Measurements from ENCODE around the gene ARFGEF3. TPM values are rescaled to one million over a fixed set of nuclear protein-coding genes. Genes with fewer than 3 reads are reported as not detected.

Gene ARFGEF3
- total and polyA plus RNA-seq, 4 donors = 0.06 to 0.33 (median 0.16) TPM

DNA sequence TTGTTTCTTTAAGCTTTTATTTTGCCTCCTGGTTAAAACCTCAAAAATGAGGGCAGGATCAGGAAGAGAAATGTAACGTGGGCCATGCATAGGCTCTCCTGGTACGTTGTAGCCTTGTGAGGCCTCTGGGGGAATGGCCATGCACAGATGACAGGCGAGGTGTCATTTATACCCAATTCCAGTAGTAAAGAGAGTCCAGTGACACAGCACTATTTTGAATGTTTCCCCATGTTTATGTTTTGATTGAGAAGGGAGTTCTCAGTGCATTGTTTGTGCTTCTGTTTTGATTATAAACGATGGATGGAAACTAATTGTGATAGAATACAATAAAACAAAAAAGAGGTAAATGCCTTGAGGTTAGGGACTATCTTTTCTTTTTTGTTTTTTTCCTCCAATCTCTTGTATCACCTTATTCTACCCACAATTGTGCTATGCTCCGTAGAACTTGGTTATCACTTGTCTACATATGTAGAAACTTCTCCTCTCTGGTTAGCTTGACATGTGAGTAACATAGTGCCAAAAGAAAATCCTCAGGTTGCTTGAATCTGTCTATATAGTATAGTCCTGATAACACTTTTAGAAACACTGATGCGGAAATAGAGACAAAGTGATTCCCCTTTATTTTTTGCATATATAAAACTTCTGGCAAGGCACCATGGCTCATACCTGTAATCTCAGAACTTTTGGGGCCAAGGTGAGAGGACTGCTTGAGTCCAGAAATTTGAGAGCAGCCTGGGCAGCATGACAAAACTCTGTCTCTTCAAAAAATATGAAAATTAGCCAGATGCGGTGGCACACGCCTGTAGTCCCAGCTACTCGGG lies 209.1 kb downstream of the ARFGEF3 start:
- no peaks in the 10 kb centered on the region for H3K36me3 ChIP-seq (ENCODE audit: control insufficient read depth in 4 of 4, insufficient read depth in 3 of 4, low read depth in 1 of 4, low read length in 3 of 4)
- DNase-seq (ENCODE audit: low spot score) = no peak
- no peaks in the 10 kb centered on the region for H3K9me3 ChIP-seq (ENCODE audit: control insufficient read depth in 4 of 4, low read length in 3 of 4)
- TF ChIP-seq YY1 (IDR thresholded peaks at IDR 0.05) = no peak
- 70% methylated on average over 9 of the region's 9 CpGs for WGBS
- peaks cover 1 to 11% (median 6%) of the 10 kb centered on the region in 4 donors for H3K4me1 ChIP-seq (ENCODE audit: control insufficient read depth in 4 of 4, insufficient read depth in 4 of 4, low read length in 3 of 4)
- H3K4me3 ChIP-seq (ENCODE audit: low read depth in 1 of 3, low read length in 3 of 3) = no peak overlapping the region
- H3K27me3 ChIP-seq (ENCODE audit: control insufficient read depth in 4 of 4, insufficient read depth in 4 of 4, low read length in 3 of 4) = no peaks in the 10 kb centered on the region
- H3K27ac ChIP-seq (ENCODE audit: low read depth in 1 of 2, low read length in 2 of 2) = peak overlapping the region in 1 of 2 donors; percentile 46
- no peak overlapping the region for H3K9ac ChIP-seq (ENCODE audit: low read depth in 1 of 2, low read length in 2 of 2)

DNA sequence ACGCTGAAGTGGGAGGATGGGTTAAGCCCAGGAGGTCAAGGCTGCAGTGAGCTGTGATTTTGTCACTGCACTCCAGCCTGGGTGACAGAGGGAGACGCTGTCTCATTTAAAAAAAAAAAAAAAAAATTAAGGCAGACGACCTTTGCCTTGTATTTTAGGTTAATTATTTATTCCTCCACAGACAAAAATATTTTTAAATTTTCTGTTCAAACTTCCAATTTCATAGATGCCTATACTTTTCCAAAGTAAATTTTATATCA lies 209.6 kb downstream of the ARFGEF3 start:
- no peak overlapping the region for H3K4me3 ChIP-seq (ENCODE audit: low read depth in 1 of 3, low read length in 3 of 3)
- 22% methylated on average over 3 of the region's 3 CpGs for WGBS
- H3K4me1 ChIP-seq (ENCODE audit: control insufficient read depth in 4 of 4, insufficient read depth in 4 of 4, low read length in 3 of 4) = peaks cover 1 to 11% (median 6%) of the 10 kb centered on the region in 4 donors
- no peak overlapping the region for H3K9ac ChIP-seq (ENCODE audit: low read depth in 1 of 2, low read length in 2 of 2)
- H3K27ac ChIP-seq (ENCODE audit: low read depth in 1 of 2, low read length in 2 of 2) = peak overlapping the region in 1 of 2 donors; percentile 46
- peak; percentile 73 to 77 for TF ChIP-seq RXRA (IDR thresholded peaks at IDR 0.05)
- peak in 1 of 2 donors; percentile 9 for TF ChIP-seq EGR1 (IDR thresholded peaks at IDR 0.05; ENCODE audit: low read depth in 2 of 2)
- peak; percentile 15 for TF ChIP-seq YY1 (IDR thresholded peaks at IDR 0.05)
- peak; percentile 58 to 69 for TF ChIP-seq HNF4A (conservative IDR thresholded peaks at IDR 0.05)
- no peak for TF ChIP-seq FOXA1 (IDR thresholded peaks at IDR 0.05)
- TF ChIP-seq FOXA2 (IDR thresholded peaks at IDR 0.05) = no peak
- peak in 1 of 2 donors; percentile 50 for TF ChIP-seq JUND (IDR thresholded peaks at IDR 0.05)
- TF ChIP-seq RAD21 (IDR thresholded peaks at IDR 0.05) = peak in 1 of 2 donors; percentile 18
- peak; percentile 72 for TF ChIP-seq SP1 (IDR thresholded peaks at IDR 0.05)
- no peaks in the 10 kb centered on the region for H3K27me3 ChIP-seq (ENCODE audit: control insufficient read depth in 4 of 4, insufficient read depth in 4 of 4, low read length in 3 of 4)
- no peaks in the 10 kb centered on the region for H3K9me3 ChIP-seq (ENCODE audit: control insufficient read depth in 4 of 4, low read length in 3 of 4)
- DNase-seq (ENCODE audit: low spot score) = no peak
- H3K36me3 ChIP-seq (ENCODE audit: control insufficient read depth in 4 of 4, insufficient read depth in 3 of 4, low read depth in 1 of 4, low read length in 3 of 4) = no peaks in the 10 kb centered on the region

DNA sequence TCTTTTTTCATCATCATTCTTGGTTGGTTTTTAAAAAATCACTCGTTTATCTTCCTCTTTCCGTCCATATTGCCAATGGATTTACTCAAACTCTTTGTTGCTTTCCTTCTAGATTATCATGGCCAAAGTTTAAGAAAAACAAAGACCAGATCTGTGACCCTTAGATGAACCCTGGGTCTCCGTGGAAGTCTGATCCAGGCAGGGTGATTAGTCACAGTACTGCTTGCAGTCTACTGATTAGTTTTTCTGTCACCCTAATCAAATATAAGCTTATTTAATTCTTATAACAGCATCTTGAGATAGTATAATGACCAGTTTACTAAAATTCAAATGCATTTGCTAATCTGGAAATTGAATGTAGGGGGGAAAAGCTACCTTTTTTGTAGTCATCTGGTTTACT lies 210.0 kb downstream of the ARFGEF3 start:
- Histone ChIP-seq H3K27ac (ENCODE audit: low read depth in 1 of 2, low read length in 2 of 2) (peak overlapping the region; percentile 8 to 46), H3K9me3 (ENCODE audit: control insufficient read depth in 4 of 4, low read length in 3 of 4) (no peaks in the 10 kb centered on the region), H3K36me3 (ENCODE audit: control insufficient read depth in 4 of 4, insufficient read depth in 3 of 4, low read depth in 1 of 4, low read length in 3 of 4) (no peaks in the 10 kb centered on the region), H3K4me3 (ENCODE audit: low read depth in 1 of 3, low read length in 3 of 3) (no peak overlapping the region), H3K9ac (ENCODE audit: low read depth in 1 of 2, low read length in 2 of 2) (no peak overlapping the region), H3K27me3 (ENCODE audit: control insufficient read depth in 4 of 4, insufficient read depth in 4 of 4, low read length in 3 of 4) (no peaks in the 10 kb centered on the region), H3K4me1 (ENCODE audit: control insufficient read depth in 4 of 4, insufficient read depth in 4 of 4, low read length in 3 of 4) (peaks cover 1 to 11% (median 6%) of the 10 kb centered on the region in 4 donors)
- no peak for DNase-seq (ENCODE audit: low spot score)
- WGBS = 13% methylated on average over 3 of the region's 3 CpGs
- TF ChIP-seq, protein P1, sequence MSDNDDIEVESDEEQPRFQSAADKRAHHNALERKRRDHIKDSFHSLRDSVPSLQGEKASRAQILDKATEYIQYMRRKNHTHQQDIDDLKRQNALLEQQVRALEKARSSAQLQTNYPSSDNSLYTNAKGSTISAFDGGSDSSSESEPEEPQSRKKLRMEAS (IDR thresholded peaks at IDR 0.05) = no peak
- no peak for TF ChIP-seq EGR1 (IDR thresholded peaks at IDR 0.05; ENCODE audit: low read depth in 2 of 2)
- no peak for TF ChIP-seq TAF1 (conservative IDR thresholded peaks at IDR 0.05)
- no peak for TF ChIP-seq GABPA (IDR thresholded peaks at IDR 0.05 in 1 of 2, conservative IDR thresholded peaks at IDR 0.05 in 1 of 2)
- TF ChIP-seq, protein P2, sequence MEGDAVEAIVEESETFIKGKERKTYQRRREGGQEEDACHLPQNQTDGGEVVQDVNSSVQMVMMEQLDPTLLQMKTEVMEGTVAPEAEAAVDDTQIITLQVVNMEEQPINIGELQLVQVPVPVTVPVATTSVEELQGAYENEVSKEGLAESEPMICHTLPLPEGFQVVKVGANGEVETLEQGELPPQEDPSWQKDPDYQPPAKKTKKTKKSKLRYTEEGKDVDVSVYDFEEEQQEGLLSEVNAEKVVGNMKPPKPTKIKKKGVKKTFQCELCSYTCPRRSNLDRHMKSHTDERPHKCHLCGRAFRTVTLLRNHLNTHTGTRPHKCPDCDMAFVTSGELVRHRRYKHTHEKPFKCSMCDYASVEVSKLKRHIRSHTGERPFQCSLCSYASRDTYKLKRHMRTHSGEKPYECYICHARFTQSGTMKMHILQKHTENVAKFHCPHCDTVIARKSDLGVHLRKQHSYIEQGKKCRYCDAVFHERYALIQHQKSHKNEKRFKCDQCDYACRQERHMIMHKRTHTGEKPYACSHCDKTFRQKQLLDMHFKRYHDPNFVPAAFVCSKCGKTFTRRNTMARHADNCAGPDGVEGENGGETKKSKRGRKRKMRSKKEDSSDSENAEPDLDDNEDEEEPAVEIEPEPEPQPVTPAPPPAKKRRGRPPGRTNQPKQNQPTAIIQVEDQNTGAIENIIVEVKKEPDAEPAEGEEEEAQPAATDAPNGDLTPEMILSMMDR (IDR thresholded peaks at IDR 0.05; ENCODE audit: low read depth, low read length, missing input control) = no peak
- TF ChIP-seq HNF4G (IDR thresholded peaks at IDR 0.05) = no peak
- no peak for TF ChIP-seq RAD21 (IDR thresholded peaks at IDR 0.05)
- TF ChIP-seq NR2F2 (IDR thresholded peaks at IDR 0.05) = no peak
- TF ChIP-seq SP1 (IDR thresholded peaks at IDR 0.05) = peak; percentile 47
- peak; percentile 16 for TF ChIP-seq YY1 (IDR thresholded peaks at IDR 0.05)
- TF ChIP-seq, protein P3, sequence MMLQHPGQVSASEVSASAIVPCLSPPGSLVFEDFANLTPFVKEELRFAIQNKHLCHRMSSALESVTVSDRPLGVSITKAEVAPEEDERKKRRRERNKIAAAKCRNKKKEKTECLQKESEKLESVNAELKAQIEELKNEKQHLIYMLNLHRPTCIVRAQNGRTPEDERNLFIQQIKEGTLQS (IDR thresholded peaks at IDR 0.05) = no peak
- TF ChIP-seq JUND (IDR thresholded peaks at IDR 0.05) = no peak
- peak in 1 of 2 donors; percentile 29 for TF ChIP-seq HNF4A (conservative IDR thresholded peaks at IDR 0.05)
- peak in 1 of 2 donors; percentile 46 for TF ChIP-seq RXRA (IDR thresholded peaks at IDR 0.05)
- TF ChIP-seq, protein P4, sequence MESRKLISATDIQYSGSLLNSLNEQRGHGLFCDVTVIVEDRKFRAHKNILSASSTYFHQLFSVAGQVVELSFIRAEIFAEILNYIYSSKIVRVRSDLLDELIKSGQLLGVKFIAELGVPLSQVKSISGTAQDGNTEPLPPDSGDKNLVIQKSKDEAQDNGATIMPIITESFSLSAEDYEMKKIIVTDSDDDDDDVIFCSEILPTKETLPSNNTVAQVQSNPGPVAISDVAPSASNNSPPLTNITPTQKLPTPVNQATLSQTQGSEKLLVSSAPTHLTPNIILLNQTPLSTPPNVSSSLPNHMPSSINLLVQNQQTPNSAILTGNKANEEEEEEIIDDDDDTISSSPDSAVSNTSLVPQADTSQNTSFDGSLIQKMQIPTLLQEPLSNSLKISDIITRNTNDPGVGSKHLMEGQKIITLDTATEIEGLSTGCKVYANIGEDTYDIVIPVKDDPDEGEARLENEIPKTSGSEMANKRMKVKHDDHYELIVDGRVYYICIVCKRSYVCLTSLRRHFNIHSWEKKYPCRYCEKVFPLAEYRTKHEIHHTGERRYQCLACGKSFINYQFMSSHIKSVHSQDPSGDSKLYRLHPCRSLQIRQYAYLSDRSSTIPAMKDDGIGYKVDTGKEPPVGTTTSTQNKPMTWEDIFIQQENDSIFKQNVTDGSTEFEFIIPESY (IDR thresholded peaks at IDR 0.05) = no peak
- TF ChIP-seq, protein P5, sequence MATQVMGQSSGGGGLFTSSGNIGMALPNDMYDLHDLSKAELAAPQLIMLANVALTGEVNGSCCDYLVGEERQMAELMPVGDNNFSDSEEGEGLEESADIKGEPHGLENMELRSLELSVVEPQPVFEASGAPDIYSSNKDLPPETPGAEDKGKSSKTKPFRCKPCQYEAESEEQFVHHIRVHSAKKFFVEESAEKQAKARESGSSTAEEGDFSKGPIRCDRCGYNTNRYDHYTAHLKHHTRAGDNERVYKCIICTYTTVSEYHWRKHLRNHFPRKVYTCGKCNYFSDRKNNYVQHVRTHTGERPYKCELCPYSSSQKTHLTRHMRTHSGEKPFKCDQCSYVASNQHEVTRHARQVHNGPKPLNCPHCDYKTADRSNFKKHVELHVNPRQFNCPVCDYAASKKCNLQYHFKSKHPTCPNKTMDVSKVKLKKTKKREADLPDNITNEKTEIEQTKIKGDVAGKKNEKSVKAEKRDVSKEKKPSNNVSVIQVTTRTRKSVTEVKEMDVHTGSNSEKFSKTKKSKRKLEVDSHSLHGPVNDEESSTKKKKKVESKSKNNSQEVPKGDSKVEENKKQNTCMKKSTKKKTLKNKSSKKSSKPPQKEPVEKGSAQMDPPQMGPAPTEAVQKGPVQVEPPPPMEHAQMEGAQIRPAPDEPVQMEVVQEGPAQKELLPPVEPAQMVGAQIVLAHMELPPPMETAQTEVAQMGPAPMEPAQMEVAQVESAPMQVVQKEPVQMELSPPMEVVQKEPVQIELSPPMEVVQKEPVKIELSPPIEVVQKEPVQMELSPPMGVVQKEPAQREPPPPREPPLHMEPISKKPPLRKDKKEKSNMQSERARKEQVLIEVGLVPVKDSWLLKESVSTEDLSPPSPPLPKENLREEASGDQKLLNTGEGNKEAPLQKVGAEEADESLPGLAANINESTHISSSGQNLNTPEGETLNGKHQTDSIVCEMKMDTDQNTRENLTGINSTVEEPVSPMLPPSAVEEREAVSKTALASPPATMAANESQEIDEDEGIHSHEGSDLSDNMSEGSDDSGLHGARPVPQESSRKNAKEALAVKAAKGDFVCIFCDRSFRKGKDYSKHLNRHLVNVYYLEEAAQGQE (IDR thresholded peaks at IDR 0.05) = no peak
- TF ChIP-seq FOXA2 (IDR thresholded peaks at IDR 0.05) = no peak
- no peak for TF ChIP-seq FOXA1 (IDR thresholded peaks at IDR 0.05)
